SK-N-SH (cell line): ENCODE measurements around the gene DEPDC7.

ENCODE experiments used
- CTCF ChIP-seq: fragments of 200-600 bp; sonication (generic); IDR thresholded peaks from 2 replicates; pipeline ENCODE4 v1.6.1; 2017; ENCODE audit warnings: antibody characterized with exemption, mild to moderate bottlenecking, moderate library complexity
- FOSL2 ChIP-seq: IDR thresholded peaks from 2 replicates; pipeline ENCODE4 v1.4.0; 2012; ENCODE audit warnings: low read depth, mild to moderate bottlenecking, moderate library complexity, borderline replicate concordance
- FOXM1 ChIP-seq: IDR thresholded peaks from 2 replicates; pipeline ENCODE4 v1.4.0; 2012; ENCODE audit warnings: low read depth, mild to moderate bottlenecking
- MAX ChIP-seq: IDR thresholded peaks from 2 replicates; pipeline ENCODE4 v1.4.0; 2012; ENCODE audit warnings: low read depth
- USF2 ChIP-seq: fragments of 150-350 bp; IDR thresholded peaks from 2 replicates; pipeline ENCODE4 v1.6.1; 2017; ENCODE audit warnings: antibody characterized with exemption, low read length, low read depth, borderline replicate concordance

GRCh38 chr11:32985600-32985999 is 30.1 kb upstream of the DEPDC7 start:
- no peak for TF ChIP-seq USF2
- no peak for TF ChIP-seq CTCF
- TF ChIP-seq FOSL2 = no peak
- TF ChIP-seq MAX = no peak
- no peak for TF ChIP-seq FOXM1
